GM12875 (cell line): ENCODE results near the gene ARMC5.
A peak's percentile ranks its signal among the peaks of the same experiment; 100 is the strongest.

ENCODE experiments used
- H3K4me3 ChIP-seq: one replicate; pipeline ENCODE4 v1.5.1; 2011; ENCODE audit warnings: low read depth, low read length, control low read depth
- TF ChIP-seq, protein P1 (sequence below): IDR thresholded peaks from 2 replicates; pipeline ENCODE4 v1.5.1; 2011; ENCODE audit warnings: low read depth, mild to moderate bottlenecking, control low read depth, inconsistent platforms, low read length, moderate library complexity, borderline replicate concordance; ENCODE audit not compliant: insufficient read depth

ARMC5 gene

GRCh38 chr16:31451201-31451600, 8.1 kb upstream of the ARMC5 start:
- no peak overlapping the region for H3K4me3 ChIP-seq
- TF ChIP-seq, protein P1, sequence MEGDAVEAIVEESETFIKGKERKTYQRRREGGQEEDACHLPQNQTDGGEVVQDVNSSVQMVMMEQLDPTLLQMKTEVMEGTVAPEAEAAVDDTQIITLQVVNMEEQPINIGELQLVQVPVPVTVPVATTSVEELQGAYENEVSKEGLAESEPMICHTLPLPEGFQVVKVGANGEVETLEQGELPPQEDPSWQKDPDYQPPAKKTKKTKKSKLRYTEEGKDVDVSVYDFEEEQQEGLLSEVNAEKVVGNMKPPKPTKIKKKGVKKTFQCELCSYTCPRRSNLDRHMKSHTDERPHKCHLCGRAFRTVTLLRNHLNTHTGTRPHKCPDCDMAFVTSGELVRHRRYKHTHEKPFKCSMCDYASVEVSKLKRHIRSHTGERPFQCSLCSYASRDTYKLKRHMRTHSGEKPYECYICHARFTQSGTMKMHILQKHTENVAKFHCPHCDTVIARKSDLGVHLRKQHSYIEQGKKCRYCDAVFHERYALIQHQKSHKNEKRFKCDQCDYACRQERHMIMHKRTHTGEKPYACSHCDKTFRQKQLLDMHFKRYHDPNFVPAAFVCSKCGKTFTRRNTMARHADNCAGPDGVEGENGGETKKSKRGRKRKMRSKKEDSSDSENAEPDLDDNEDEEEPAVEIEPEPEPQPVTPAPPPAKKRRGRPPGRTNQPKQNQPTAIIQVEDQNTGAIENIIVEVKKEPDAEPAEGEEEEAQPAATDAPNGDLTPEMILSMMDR, result no peak

DNA sequence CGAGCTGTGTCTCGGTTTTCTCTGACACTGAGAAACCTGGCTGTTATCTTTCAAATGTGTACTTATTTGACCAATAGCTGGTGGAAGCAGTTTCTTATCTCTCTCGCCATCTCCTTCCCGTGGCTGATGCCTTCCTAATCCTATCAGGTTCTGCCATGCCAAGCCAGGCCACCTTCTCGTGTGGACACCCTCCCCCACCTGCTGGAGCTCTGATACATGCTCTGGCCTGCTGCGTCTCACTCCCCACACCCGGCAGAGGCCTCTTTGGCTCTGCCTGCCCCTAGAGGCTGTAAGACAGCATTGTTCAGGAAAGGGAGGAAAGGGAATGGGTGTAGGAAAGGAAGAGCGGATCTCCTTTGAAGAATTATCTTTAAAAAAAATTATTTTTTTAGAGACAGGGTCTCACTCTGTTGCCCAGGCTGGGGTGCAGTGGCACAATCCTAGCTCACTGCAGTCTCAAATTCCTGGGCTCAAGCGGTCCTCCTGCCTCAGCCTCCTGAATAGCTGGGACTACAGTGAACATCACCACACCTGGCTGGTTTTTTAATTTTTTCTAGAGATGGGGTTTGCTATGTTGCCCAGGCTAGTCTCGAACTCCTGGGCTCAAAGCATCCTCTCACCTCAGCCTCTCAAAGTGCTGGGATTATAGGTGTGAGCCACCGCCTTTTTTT, 7.5 kb upstream of the ARMC5 start:
- TF ChIP-seq, protein P1, result peak; percentile 27; the same call in 1 of the 2 replicates
- H3K4me3 ChIP-seq, result no peak overlapping the region

DNA sequence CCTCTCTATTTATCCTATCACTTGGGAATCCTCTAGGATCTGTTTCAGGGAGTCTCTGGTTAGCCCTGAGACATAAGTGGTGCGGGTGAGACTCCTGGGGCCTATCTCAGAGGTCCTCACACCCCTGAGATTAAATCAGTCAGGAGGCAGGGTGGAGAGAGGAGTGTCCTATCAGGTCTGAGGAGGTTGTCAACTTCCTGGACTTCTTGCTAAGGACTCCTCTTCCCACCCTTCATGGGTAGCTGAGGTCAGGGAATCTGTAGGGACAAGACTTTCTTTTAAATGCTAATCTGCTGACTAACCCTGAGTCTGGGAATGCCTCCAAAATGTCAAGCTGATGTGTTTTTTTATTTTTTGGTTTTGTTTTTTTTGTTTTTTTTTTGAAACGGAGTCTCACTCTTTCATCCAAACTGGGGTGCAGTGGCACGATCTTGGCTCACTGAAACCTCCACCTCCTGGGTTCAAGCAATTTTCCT, 6.6 kb upstream of the ARMC5 start:
- no peak overlapping the region for H3K4me3 ChIP-seq
- TF ChIP-seq, protein P1, result no peak

GRCh38 chr16:31453255-31454204, 5.8 kb upstream of the ARMC5 start:
- H3K4me3 ChIP-seq, result no peak overlapping the region
- TF ChIP-seq, protein P1, result no peak

DNA sequence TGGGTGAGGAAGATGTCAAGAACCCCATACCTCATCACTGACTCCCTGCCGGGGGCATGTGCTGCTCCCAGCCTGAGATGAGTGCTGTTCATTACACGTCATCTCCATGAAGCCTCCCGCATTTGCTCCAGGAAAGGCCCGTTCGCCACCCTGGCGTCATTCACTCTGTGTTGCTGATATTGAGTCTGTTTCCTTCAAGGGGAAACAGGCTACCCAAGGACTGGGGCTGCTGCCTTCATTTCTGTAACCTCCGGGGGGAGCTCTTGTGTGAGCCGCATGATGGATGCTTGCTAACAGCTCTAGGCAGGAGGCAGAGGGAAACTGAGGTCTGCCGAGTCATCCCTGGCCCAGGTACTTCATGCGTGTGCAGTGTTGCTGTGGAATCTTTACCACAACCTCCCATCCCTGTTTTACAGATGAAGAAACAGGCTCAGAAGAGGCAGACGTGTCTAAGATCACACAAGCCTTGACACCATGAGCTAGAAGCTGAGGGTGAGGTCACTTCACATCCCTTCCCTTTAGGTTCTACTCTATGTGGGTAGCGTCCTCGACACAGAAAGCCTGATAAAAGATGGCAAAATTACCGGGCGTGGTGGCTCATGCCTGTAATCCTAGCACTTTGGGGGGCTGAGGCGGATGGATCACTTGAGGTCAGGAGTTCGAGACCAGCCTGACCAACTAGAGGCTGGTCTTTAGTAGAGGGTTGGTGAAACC, 3.5 kb upstream of the ARMC5 start:
- H3K4me3 ChIP-seq, result no peak overlapping the region
- TF ChIP-seq, protein P1, result peak; percentile 56

DNA sequence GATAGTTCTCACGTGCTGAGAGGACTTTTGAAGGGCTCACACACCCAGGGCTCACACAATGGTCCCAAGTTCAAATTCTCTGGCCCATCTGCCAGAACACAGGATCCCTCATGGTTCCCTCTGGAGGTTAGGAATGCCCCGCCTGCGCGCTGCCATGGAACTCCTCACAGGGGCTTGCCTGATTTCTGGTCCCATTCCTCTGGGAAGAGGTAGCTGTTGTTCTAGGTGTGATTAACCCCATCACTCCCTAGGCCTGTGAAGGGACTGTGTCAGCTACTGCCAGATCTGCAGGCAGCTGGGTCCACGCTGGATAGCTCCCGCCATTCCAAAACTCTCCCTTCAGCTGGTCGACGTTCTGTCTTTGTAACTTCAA, 2.3 kb upstream of the ARMC5 start:
- TF ChIP-seq, protein P1, result no peak
- H3K4me3 ChIP-seq, result no peak overlapping the region
